ENCODE measurements around the gene VPS33B.
A peak's percentile ranks its signal among the peaks of the same experiment; 100 is the strongest.

The VPS33B gene

DNA sequence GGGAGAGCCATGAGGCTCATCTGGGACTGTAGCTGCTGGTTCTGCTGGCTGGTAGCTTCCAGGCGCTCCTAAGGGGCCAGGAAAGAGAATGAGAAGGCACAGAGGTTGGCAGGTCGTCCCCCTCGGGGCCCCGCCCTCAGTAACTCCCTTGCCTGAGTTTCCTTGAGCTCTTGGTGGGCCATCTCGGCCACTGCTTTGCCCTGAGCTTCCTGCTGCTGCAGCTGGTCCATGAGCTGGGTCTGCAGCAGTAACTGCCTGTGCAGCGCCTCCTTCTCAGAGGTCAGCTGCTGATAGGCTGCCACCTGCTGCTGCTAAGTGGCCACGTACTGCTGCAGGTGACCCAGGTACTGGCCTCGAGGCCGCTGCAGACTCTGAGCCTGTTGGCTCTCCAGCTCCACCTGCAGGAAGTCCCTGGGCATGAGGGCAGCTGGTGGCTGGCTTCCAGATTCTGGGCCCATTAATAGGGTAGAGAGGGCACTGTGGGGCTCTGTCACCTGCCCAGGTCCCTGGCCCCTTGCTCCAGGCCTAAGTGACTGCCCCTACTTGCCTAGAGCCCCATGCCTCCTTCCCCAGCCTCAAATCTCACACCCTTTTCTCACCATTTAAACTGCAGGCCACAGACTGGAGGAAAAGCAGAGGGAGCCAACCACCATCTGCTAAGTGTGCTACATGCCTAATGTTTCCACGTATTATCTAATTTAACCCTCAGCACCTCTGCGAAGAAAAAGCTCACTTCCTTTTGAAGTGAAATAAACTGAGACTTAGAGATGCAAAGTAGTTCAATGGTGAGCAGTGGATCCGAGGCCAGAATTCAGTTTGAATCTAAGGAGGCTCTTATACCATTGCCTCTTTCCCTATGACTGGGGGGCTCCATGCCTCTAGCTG lies 10.8 kb upstream of the VPS33B start:
- no peak overlapping the region for H3K4me3 ChIP-seq (ENCODE audit: low read length)
- DNase-seq (ENCODE audit: low read depth): peak; percentile 74
- TF ChIP-seq CTCF (IDR thresholded peaks at IDR 0.05; ENCODE audit: insufficient read depth, low read depth, low read length, missing control alignments): peak; percentile 80

- TF ChIP-seq CTCF (IDR thresholded peaks at IDR 0.05; ENCODE audit: insufficient read depth, low read depth, low read length, missing control alignments): no peak
- no peak overlapping the region for H3K4me3 ChIP-seq (ENCODE audit: low read length)
- DNase-seq (ENCODE audit: low read depth): no peak
Observed at GRCh38 chr15:91031796-91032195, 9.4 kb upstream of the VPS33B start.

DNA sequence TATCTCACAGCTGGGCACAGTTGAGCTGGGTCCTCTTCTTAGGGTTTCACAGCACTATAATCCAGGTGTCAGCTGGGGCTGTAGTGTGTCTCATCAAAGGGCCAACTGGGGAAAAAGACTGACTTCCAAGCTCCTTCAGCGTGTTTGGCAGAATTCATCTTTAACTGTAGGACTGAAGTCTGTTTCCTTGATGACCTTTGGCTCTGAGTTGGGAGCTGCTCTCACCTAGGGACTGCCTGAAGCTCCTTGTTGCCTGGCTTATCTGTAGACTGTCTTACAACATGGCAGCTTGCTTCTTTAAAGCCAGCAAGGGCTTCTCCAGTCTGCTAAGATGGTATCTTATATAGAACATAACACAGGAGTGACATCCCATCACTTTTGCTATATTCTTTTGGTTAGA lies 5.3 kb upstream of the VPS33B start:
- DNase-seq (ENCODE audit: low read depth): no peak
- H3K4me3 ChIP-seq (ENCODE audit: low read length): no peak overlapping the region
- no peak for TF ChIP-seq CTCF (IDR thresholded peaks at IDR 0.05; ENCODE audit: insufficient read depth, low read depth, low read length, missing control alignments)

DNA sequence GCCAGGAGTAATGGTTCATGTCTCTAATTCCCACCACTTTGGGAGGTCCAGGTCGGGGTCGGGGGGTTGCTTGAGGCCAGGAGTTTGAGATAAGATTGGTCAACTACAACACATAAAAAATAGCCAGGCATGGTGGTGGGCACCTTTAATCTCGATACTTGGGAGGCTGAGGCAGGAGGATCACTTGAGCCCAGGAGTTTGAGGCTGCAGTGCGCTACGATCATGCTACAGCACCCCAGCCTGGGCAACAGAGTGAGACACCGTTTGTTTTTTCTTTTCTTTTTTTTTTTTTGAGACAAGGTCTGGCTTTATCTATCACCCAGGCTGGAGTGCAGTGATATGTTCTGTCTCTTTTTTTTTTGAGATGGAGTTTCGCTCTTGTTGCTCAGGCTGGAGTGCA lies 1.3 kb upstream of the VPS33B start:
- DNase-seq (ENCODE audit: low read depth): no peak
- no peak for TF ChIP-seq CTCF (IDR thresholded peaks at IDR 0.05; ENCODE audit: insufficient read depth, low read depth, low read length, missing control alignments)
- H3K4me3 ChIP-seq (ENCODE audit: low read length): no peak overlapping the region

GRCh38 chr15:91022832-91023129 lies 387 bp upstream of the VPS33B start:
- H3K4me3 ChIP-seq (ENCODE audit: low read length): peak overlapping the region; percentile 98
- no peak for DNase-seq (ENCODE audit: low read depth)
- no peak for TF ChIP-seq CTCF (IDR thresholded peaks at IDR 0.05; ENCODE audit: insufficient read depth, low read depth, low read length, missing control alignments)

GRCh38 chr15:91021516-91022074 lies 799 bp downstream of the VPS33B start:
- peak overlapping the region; percentile 98 for H3K4me3 ChIP-seq (ENCODE audit: low read length)
- peak; percentile 72 for DNase-seq (ENCODE audit: low read depth)

More at GRCh38 chr15:91021516-91022074, 799 bp downstream of the VPS33B start:
- no peak for TF ChIP-seq CTCF (IDR thresholded peaks at IDR 0.05; ENCODE audit: insufficient read depth, low read depth, low read length, missing control alignments)

Measured in epithelial cell of esophagus (primary cell).